OCI-M2 (cell line): ENCODE data around the gene CDKN2A.

Experiments
- DNase-seq: peaks from one replicate; lab custom pipeline; 2025; ENCODE audit not compliant: unreplicated experiment; lab: John Stamatoyannopoulos, UW

Gene CDKN2A

DNA sequence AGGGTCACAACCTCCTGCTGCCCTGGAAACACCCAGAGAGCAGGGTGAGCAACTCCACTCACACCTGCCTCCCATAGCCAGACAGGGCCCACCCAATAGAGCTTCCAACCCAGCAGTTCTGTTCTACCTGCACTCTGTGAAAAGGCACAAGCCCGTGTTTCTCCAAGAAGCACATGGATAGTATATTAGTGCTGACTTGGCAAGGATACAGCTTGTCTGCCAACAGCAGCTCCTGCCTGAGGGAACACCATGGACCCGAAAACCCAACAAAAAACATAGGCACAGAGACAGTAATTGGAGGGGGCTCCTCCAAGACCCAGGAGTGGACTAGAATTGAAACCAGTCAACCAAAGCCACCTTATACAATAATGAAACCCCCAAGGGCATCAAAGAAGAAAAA lies 48.6 kb downstream of the CDKN2A start:
- no peak for DNase-seq

DNA sequence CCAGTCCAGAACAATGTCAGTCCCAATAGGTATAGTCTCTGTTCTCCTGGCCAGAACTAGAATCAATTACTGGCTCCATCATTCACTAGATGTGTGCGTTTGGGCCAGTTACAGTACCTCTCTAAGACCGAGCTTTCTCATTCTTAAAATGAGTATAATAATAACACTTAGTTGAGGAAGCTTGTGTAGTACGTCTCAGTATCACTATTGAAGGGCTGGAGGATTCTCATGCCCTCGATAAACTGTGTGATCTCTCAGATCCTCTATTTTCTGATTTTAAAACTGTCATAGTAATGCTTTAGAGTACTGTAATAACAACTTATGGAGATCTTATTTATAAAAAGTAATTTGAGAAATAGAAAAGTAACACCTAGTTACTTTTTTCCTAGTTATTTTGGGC lies 50.7 kb downstream of the CDKN2A start:
- DNase-seq: no peak

DNA sequence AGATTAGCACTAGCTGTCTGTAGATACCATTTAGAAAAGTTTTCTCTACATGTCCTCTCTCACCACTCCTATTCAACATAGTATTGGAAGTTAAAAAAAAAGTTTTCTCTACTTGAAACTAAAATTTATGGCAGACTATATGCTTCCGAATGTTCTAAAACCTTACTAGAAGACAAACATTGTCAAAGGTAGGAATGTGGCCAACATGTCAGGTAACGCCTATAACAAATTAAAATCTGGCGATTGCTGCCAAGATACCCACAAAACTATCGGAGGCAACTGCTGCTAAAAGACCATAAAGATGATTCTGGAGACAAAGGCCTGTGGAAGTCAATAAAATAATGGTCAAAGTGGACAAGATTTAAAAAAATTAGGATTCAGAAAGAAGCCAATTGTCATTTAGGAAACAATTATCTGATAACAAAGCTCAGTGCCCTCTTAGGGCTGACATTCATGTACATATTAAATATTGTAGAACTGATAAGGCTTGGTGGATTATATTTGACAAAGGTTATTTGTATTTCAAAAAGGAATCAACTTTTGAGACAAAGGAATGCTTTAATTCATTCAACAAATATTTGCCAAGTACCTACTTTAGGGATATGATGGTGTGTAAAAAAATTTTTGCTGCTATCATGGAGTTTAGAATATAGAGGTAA lies 52.7 kb downstream of the CDKN2A start:
- no peak for DNase-seq

DNA sequence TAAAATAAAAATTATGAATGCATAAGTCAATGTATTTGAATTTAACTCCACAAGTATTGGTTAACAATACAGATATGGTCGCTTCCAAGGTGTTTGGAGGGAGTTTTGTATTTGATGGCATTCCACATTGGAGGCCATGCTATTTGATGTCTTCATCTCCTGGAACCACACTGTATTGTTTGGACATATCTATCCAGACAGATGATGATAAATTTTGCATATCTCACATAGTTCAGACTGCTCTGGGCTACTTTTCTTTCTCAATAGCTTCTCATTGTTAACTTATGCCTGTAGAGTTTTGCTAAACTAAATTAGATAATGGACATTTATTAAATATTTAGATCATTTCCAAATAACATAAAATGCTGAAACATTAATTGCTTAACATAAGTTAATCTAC lies 58.0 kb downstream of the CDKN2A start:
- no peak for DNase-seq

DNA sequence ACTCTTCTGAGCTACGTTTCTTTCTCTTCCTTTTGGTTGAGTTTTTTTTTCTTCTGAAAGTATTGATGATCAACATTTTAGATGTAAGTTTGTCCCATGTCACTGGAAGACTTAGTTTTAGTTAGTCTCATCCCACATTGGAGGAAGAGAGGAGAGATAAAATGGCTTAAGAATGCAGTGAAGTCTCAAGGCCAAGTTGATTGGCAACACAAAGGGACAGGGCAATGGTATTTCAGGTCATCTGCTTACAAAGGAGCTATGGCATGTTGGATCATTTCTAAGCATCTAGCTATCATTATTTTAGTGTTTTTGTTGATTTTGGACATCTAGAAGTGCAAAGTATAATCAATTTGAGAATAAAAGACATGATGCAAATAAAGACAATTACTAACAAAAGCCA lies 58.6 kb downstream of the CDKN2A start:
- no peak for DNase-seq

DNA sequence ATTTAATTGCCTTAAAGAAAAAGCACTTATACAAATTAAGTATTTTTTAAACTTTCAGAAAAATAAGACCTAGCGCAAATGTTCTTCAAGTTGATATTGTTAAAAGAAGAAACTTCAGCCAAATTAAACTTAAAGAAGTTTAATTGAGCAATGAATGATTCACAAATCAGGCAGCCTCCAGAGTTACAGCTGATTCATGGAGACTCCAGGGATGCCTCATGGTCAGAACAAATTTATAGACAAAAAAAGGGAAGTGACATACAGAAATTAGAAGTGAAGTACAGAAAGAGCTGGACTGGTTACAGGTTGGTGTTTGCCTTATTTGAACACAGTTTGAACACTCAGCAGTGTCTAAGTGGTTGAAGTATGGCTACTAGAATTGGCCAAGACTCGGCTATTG lies 60.3 kb downstream of the CDKN2A start:
- no peak for DNase-seq

DNA sequence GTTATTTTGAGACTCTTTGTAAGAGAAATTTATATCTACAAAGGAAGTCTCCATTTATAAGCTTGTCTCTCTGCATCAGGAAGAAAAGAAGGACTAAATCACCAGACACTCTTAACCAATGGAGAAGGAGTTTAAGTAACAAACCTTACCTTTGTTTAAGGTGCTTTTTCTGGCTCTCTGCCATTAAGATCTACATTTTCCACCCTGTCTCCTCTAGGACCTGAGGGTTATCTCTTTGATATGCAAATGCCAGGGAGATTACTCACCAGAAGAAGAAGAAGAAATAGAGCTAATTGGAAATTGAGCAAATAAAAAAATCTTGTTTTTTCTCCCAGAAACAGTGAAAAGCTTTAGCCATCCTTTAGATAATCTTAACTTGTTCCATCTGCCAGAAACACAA lies 60.9 kb downstream of the CDKN2A start:
- no peak for DNase-seq

DNA sequence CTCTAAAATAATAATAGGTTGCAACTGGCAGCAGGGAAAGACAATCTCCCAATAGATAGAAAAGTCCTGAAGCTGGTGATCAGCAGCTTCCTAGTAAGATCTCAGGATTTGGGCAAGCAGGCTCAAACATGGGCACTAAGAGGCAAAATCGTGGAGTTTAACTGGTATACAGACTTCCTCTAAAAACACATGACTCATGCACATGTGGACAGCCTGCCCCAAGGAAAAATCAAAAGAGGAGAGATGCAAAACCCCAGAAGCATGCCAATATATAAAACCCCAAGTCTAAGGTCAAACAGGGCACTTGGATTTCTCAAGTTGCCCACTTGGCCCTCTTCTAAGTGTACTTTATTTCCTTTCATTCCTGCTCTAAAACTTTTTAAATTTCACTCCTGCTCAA lies 62.8 kb downstream of the CDKN2A start:
- no peak for DNase-seq

DNA sequence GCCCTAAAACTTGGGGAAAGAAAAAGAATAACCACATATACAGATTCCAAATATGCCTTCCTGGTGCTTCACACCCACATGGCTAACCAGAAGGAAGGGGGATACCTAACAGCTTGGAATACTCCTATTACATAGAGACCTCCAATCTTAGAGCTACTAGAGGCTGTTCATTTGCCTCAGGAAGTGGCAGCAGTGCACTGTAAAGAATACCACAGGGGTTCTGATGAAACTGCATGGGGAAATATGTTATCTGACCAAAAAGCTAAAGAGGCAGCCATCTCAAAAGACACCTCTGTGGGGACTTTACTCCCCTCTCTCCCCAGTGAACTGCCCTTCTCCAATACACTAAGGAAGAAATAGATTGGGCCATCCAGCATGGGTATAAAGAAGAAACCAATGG lies 66.4 kb downstream of the CDKN2A start:
- DNase-seq: no peak

DNA sequence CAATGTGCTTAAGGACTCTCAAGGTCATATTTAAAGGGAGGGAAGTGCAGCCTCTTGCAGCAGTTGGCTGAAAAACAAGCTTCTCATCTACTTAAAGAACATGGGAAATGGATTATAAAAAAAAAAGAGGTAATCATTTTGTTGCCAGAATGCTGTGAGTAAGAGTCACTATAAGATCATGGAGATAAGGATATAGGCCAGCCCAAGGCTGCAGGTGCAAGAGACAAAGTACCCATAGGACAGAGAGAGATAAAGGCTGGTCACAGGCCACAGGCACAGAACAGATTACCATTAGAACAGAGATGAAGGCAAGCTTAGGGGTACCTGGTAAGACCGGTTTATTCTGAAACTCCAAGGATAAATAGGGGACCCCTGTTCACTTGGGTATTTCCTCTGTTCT lies 70.5 kb downstream of the CDKN2A start:
- DNase-seq: no peak

DNA sequence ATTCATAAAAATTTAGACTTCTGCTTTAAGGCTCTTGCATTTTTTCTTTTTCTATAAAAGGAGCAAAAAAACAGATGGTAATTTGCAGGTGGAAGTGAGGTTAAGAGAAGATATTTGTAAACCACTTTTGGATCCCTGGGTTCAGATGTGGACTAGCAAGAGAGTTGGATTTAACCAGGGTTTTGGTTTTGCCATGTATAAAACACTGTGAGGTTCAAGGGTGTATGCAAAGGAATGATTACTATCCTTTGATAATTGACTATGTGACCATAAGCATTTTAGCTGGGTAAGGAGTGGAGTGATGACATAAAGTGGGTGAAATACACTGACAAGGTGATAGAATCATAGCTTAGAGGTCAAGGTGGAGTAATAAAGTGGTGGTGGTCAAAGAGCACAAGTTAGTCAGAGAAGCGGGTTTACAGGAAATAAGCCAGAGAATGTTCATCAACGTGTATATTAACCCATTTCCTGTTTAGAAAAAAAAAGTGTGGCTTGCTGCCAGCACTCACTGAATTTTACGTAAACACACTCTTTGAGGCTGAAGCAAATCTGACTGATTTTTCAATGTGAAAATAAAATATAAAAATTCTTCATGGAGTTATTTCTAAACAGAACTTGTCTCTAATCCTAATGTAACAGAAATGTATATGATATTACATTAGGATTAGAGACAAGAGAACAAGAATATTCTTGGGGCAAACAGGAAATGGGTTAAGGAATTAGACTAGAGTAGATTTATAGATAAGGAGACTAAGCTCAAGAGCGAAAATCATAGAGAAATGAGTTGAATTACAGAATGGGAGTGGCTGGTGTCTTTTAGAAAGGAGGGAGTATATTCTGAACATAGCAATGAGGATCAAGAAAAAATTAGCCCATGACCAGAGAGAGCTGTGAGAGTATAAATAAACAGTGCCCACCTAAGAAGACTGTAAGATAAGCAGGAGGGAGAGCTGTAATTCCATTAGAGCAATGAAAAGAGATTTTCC lies 74.5 kb downstream of the CDKN2A start:
- no peak for DNase-seq
